ENCODE measurements around the gene ITPK1.

- TF ChIP-seq EZH2 (IDR thresholded peaks at IDR 0.05; ENCODE audit: borderline replicate concordance, low read depth, low read length, severe bottlenecking) (no peak), CTCF (IDR thresholded peaks at IDR 0.05; ENCODE audit: borderline replicate concordance, extremely low read depth, low read length, poor library complexity, severe bottlenecking) (no peak)
These were observed 174.2 kb downstream of the ITPK1 start for GRCh38 chr14:92941531-92941930.

Data from DND-41 (cell line).